ENCODE measurements around the gene LUC7L2. TPM values are rescaled to one million over a fixed set of nuclear protein-coding genes. Genes with fewer than 3 reads are reported as not detected.

Gene LUC7L2
- polyA plus RNA-seq, 1 donor (not counting 4 experiments of a cell fraction or from before 2014, with no cell fraction given) = 52.7 TPM

DNA sequence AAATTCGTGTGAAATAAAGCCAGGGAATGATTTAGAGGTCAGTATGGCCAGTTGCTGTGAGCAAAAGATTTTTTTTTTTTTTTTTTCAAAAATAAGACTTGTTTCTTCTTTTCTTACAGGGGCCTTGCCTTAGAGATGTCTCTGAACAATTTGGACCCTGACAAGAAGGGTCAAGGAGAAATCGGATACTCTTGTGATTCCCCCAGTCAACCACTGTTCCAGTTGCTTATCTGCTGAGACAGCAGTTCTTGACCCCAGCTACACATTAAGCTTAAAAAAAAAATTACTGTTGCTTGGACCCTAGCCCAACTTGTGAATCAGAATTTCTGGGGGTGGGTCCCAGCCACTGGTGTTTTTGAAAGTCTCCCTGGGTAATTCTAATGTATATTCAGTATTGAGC lies 30.6 kb upstream of the LUC7L2 start:
- dilution Hi-C loops (cut with MboI; ENCODE audit: extremely low pct_ligation_motif_present, low sequenced_read_pairs) = no loop called here
- no peak for DNase-seq (ENCODE audit: low read depth, low spot score)
- TF ChIP-seq EZH2 (IDR thresholded peaks at IDR 0.05; ENCODE audit: low read length) = no peak
- TF ChIP-seq, protein P1, sequence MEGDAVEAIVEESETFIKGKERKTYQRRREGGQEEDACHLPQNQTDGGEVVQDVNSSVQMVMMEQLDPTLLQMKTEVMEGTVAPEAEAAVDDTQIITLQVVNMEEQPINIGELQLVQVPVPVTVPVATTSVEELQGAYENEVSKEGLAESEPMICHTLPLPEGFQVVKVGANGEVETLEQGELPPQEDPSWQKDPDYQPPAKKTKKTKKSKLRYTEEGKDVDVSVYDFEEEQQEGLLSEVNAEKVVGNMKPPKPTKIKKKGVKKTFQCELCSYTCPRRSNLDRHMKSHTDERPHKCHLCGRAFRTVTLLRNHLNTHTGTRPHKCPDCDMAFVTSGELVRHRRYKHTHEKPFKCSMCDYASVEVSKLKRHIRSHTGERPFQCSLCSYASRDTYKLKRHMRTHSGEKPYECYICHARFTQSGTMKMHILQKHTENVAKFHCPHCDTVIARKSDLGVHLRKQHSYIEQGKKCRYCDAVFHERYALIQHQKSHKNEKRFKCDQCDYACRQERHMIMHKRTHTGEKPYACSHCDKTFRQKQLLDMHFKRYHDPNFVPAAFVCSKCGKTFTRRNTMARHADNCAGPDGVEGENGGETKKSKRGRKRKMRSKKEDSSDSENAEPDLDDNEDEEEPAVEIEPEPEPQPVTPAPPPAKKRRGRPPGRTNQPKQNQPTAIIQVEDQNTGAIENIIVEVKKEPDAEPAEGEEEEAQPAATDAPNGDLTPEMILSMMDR (optimal IDR thresholded peaks at IDR 0.05 in 1 of 3, IDR thresholded peaks at IDR 0.05 in 1 of 3, conservative IDR thresholded peaks at IDR 0.05 in 1 of 3; ENCODE audit: extremely low read depth in 1 of 3, insufficient read depth in 2 of 3, low read length in 3 of 3) = no peak
- H3K36me3 ChIP-seq (ENCODE audit: control insufficient read depth in 2 of 2, extremely low read depth in 1 of 2, insufficient read depth in 2 of 2, low read length in 2 of 2) = no peaks in the 10 kb centered on the region
- H3K4me1 ChIP-seq (ENCODE audit: control insufficient read depth, extremely low read depth, insufficient read depth, low read length) = no peaks in the 10 kb centered on the region
- no peaks in the 10 kb centered on the region for H3K27me3 ChIP-seq (ENCODE audit: control insufficient read depth, extremely low read depth, insufficient read depth, low read length)
- no peak overlapping the region for H3K27ac ChIP-seq (ENCODE audit: control insufficient read depth, insufficient read depth, low read length)
- H2AFZ ChIP-seq (ENCODE audit: control insufficient read depth, low read length) = no peak overlapping the region
- no peak overlapping the region for H3K4me3 ChIP-seq (ENCODE audit: control insufficient read depth in 2 of 3, extremely low read depth in 1 of 3, insufficient read depth in 2 of 3, low read depth in 1 of 3, low read length in 3 of 3)
- H3K9me3 ChIP-seq (ENCODE audit: control insufficient read depth, low read depth, low read length) = no peaks in the 10 kb centered on the region
- H3K9me1 ChIP-seq (ENCODE audit: control insufficient read depth, extremely low read depth, insufficient read depth, low read length) = no peaks in the 10 kb centered on the region
- H4K20me1 ChIP-seq (ENCODE audit: control insufficient read depth, extremely low read depth, insufficient read depth, low read length) = no peaks in the 10 kb centered on the region
- H3K9ac ChIP-seq (ENCODE audit: control insufficient read depth, extremely low read depth, insufficient read depth, low read length) = no peak overlapping the region
- no peak for FAIRE-seq
- no peak overlapping the region for H3K4me2 ChIP-seq (ENCODE audit: control insufficient read depth, extremely low read depth, insufficient read depth, low read depth, low read length)
- H3K79me2 ChIP-seq (ENCODE audit: control insufficient read depth, insufficient read depth, low read length) = no peaks in the 10 kb centered on the region

DNA sequence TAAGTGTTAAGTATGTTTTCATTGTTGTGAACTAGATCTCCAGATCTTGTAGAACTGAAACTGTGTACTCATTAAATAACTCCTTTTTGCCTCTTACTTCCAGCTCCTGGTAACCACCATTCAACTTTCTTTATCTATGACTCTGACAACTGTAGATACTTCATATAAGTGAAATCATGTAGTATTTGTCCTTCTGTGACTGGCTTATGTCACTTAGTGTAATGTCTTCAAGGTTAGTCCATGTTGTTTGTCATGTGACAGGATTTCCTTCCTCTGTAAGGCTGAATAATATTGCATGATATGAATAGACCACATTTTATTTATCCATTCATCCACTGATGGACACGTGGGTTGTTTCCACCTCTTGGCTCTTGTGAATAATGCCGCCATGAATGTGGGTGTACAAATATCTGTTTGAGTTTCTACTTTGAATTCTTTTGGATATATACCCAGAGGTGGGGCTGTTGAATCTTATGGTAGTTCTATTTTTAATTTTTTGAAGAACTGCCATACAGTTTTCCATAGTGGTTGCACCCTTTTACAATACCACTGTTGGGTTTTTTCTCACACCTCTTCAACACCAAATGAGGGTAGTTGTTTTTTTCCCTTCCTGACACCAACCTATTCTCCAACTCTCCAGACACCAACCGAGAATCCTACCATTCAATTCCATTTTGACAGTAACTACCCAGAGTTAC lies 29.2 kb upstream of the LUC7L2 start:
- FAIRE-seq (no peak), DNase-seq (ENCODE audit: low read depth, low spot score) (no peak)
- no peak overlapping the region for H3K9ac ChIP-seq (ENCODE audit: control insufficient read depth, extremely low read depth, insufficient read depth, low read length)
- H2AFZ ChIP-seq (ENCODE audit: control insufficient read depth, low read length) = no peak overlapping the region
- H4K20me1 ChIP-seq (ENCODE audit: control insufficient read depth, extremely low read depth, insufficient read depth, low read length) = no peaks in the 10 kb centered on the region
- no peak for TF ChIP-seq EZH2 (IDR thresholded peaks at IDR 0.05; ENCODE audit: low read length)
- TF ChIP-seq, protein P1 (optimal IDR thresholded peaks at IDR 0.05 in 1 of 3, IDR thresholded peaks at IDR 0.05 in 1 of 3, conservative IDR thresholded peaks at IDR 0.05 in 1 of 3; ENCODE audit: extremely low read depth in 1 of 3, insufficient read depth in 2 of 3, low read length in 3 of 3) = no peak
- H3K27ac ChIP-seq (ENCODE audit: control insufficient read depth, insufficient read depth, low read length) = no peak overlapping the region
- H3K4me1 ChIP-seq (ENCODE audit: control insufficient read depth, extremely low read depth, insufficient read depth, low read length) = no peaks in the 10 kb centered on the region
- no peaks in the 10 kb centered on the region for H3K36me3 ChIP-seq (ENCODE audit: control insufficient read depth in 2 of 2, extremely low read depth in 1 of 2, insufficient read depth in 2 of 2, low read length in 2 of 2)
- H3K4me2 ChIP-seq (ENCODE audit: control insufficient read depth, extremely low read depth, insufficient read depth, low read depth, low read length) = no peak overlapping the region
- no peaks in the 10 kb centered on the region for H3K9me3 ChIP-seq (ENCODE audit: control insufficient read depth, low read depth, low read length)
- H3K27me3 ChIP-seq (ENCODE audit: control insufficient read depth, extremely low read depth, insufficient read depth, low read length) = no peaks in the 10 kb centered on the region
- H3K9me1 ChIP-seq (ENCODE audit: control insufficient read depth, extremely low read depth, insufficient read depth, low read length) = no peaks in the 10 kb centered on the region
- no peak overlapping the region for H3K4me3 ChIP-seq (ENCODE audit: control insufficient read depth in 2 of 3, extremely low read depth in 1 of 3, insufficient read depth in 2 of 3, low read depth in 1 of 3, low read length in 3 of 3)
- H3K79me2 ChIP-seq (ENCODE audit: control insufficient read depth, insufficient read depth, low read length) = no peaks in the 10 kb centered on the region
- dilution Hi-C loops (cut with MboI; ENCODE audit: extremely low pct_ligation_motif_present, low sequenced_read_pairs) = no loop called here
